Hepatic stellate cell (primary cell): ENCODE data around the gene SCGB3A2.

Experiments
- DNase-seq: peaks from one replicate; pipeline ENCODE4 v3.0.0; 2011; ENCODE audit warnings: low spot score

SCGB3A2 gene

GRCh38 chr5:147878066-147878759 is at the start of gene SCGB3A2:
Gene SCGB3A2 (plus strand): TSS chr5:147878711. CDS start chr5:147878804, 93 bp downstream.
- no peak for DNase-seq

GRCh38 chr5:147830035-147830434 is 48.5 kb upstream of the SCGB3A2 start:
- DNase-seq: no peak

DNA sequence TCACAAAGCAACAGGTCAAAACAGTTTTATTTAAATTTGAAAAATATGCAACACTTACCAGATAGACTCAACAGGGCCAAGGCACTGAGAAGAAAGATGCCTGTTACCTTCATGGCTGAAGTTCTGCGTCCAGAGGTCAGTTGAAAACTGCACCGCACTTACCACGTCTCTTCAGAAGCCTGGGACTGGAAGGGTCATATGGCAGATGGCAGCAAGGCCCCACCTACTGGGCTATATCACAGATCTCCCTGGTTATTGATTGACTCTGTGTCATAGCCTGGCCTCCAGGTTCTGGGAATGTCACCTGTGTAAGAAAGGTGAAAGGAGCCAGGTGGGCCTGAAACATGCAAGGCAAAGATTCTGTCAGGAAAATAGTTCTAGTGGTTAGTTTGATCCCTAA is 47.0 kb upstream of the SCGB3A2 start, which contains the start of gene SPINK1:
TSS of gene SPINK1 (minus strand) at position 207 of the 400 bp plus-strand sequence. CDS start at position 113, 94 bp downstream.
- DNase-seq: no peak

GRCh38 chr5:147832541-147832940 is 46.0 kb upstream of the SCGB3A2 start:
- DNase-seq: no peak

DNA sequence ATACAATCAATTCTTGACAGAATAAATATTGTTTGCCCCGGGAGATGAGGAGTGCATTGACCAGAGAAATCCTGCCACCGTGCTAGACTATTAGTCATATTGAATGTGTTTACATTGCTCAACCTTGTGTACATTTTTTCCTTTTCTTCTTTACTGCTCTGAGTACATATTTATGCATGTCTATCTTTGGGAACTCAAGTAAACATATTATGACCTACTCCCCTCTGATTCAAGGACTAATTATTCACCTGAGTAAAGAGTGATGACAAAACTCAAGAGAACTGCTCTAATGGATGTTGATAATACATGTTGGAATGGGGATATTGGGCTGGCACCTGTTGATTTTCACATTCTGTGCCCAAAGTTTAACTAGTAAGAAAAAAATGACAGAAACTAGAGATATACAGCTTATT is 43.1 kb upstream of the SCGB3A2 start:
- no peak for DNase-seq

DNA sequence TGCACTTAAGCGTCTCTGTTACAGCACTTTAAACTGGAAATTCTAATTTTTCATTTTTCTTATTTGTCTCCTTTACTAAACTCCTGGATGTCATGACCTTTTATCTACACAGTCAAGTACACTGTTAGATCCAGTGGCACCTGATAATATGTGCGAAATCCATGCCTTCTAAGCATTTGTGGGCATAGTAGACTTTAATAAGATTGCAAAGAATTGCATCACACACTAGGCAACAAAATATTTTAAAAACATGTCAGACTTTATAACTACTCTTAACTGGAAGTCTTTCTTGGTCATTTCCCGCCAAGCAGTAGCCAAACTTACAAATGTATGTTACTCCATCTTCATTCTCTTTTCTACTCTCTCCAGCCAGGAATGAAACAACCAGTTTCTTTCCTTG is 42.1 kb upstream of the SCGB3A2 start:
- DNase-seq: no peak

DNA sequence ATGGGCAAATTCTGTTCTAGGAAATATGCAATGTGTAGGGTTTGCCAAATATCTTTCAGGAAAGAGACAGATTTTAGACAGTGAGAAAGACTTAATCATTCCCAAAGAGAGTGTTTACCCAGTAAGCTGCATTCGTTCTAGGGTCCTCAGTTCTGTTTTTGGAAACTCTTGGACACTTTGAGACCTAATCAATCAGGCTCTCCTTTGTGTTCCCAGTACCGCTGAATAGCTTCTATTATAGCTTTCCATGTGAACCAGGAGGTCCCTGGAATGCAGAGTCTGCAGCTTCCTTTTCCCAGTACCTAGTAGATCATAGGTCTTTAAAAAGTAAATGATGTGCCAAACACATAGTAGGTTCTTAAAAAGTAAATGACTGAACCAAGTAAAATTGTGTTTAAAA is 35.6 kb upstream of the SCGB3A2 start:
- DNase-seq: no peak

- no peak for DNase-seq
Observed at GRCh38 chr5:147844846-147845245, 33.7 kb upstream of the SCGB3A2 start.

GRCh38 chr5:147845618-147846017 is 32.9 kb upstream of the SCGB3A2 start:
- DNase-seq: no peak

GRCh38 chr5:147849226-147849625 is 29.3 kb upstream of the SCGB3A2 start:
- DNase-seq: no peak

DNA sequence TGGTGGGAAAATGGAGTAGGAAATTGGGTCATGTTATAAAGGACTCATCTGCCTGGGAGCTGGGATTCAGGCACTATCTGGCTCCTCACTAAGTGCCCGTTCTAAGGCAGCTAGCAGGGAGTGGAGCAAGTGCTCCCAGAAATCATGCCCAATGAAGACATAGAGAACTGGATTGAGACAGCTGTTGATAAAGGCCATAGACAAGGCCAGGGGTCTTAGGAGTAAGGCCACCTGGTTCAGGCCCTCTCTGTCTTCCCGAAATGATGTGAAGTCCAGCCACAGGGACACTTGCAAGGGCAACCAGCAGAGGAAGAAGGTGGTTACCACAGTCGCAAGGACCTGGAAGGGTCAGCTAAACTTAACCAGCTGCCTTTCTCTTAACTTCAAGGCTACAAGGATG is 26.9 kb upstream of the SCGB3A2 start:
- no peak for DNase-seq

DNA sequence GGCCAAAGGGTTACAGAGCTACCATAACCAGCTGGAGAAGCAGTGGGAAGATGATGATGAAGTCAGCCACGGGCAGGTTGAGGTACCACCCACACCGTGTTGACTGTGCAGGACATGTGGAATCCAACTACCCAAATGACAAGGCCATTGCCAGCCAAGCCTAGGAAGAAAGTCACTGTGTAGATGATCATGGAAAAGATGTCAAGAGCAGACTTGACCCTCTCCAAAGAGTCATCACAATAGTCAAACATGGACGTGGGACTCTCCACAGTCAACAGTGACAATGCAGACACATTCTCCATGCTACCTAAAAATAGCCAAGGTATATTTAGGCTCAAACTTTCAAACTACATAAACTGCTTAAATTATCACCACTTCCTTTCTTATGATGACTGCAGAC is 26.1 kb upstream of the SCGB3A2 start:
- DNase-seq: no peak

GRCh38 chr5:147853372-147853987 is 25.0 kb upstream of the SCGB3A2 start:
- no peak for DNase-seq

GRCh38 chr5:147854331-147854730 is 24.2 kb upstream of the SCGB3A2 start:
- DNase-seq: no peak

DNA sequence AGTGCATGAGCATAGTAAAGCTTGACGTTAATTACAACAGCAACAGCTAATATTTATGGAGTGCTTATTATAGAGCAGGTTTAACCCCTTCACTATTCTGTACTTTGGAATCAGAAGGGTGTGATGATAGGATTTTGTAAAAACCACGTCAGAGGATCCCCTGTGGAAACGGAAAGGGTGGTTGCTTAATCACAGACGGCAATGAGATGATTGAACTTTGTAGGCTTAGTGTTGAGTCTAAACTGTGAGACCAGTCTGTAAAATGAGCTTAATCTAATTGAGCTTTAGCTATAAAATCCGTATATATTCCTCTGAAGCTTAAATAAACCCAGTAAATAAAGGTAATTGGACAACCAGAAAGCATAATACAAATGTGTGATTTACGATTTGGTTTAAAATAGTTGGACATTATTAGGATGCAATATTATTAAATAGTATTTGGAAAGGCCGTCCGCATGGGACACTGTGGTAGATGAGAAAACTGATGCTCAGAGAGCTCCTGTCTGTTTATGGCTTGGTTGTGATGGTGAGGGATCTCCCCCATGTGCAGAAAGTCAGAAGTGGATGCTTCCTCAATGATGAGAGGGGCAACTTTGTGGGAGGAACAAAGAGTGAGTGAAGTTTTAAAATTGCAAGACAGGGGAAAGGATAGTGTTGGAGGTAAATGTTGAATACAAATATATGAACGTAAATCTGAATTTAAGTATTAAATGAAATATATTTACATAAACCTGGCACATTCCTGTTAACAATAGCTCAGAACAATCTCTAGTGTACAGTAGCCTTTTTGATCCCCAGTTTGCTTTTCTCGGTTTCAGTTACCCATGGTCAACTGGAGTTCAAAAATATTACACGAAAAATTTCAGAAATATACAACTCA is 23.4 kb upstream of the SCGB3A2 start:
- DNase-seq: no peak

DNA sequence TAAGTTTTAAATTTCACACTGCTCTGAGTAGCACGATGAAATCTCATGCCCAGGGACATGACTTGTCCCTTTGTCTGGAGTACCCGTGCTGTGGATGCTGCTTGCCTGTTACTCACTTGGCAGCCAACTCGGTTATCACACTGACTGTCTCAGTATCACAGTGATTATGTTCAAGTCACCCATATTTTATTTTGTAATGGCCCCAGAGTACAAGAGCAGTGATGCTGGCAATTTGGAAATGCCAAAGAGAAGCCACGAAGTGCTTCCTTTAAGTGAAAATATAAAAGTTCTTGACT is 22.8 kb upstream of the SCGB3A2 start:
- no peak for DNase-seq

DNA sequence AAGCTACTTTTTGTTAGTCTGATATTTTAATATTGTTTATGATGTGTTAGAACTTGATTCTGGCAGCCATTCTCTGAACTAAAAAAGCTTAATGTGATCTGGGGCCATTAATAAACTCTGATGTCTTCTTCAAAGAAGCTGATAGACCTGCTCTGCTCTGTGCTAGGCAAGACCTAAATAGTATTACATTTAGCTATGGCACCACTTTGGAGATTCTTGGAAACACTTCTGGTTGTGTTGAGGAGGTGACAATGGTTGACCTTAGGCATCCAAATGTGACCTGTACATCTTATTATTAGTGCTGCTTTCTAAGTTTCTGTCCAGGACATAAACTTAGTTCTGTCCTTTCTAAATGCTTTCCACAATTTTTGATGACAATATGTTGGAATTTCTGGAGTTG is 21.7 kb upstream of the SCGB3A2 start:
- no peak for DNase-seq

- DNase-seq: peak; percentile 22
Observed at GRCh38 chr5:147857302-147858129, 21.0 kb upstream of the SCGB3A2 start.

GRCh38 chr5:147858565-147858964 is 19.9 kb upstream of the SCGB3A2 start:
- DNase-seq: no peak

GRCh38 chr5:147859962-147860640 is 18.4 kb upstream of the SCGB3A2 start:
- no peak for DNase-seq

GRCh38 chr5:147860641-147861025 is 17.9 kb upstream of the SCGB3A2 start:
- DNase-seq: no peak
